GM19372 (cell line): ENCODE results near the gene TRAF1.

Experiments used
- ATAC-seq: cut with Tn5 transposase; IDR thresholded peaks from one replicate; pipeline ENCODE4 v1.9.1; 2021; ENCODE audit warnings: mild to moderate bottlenecking, low read depth, moderate library complexity; ENCODE audit not compliant: unreplicated experiment

The TRAF1 gene

DNA sequence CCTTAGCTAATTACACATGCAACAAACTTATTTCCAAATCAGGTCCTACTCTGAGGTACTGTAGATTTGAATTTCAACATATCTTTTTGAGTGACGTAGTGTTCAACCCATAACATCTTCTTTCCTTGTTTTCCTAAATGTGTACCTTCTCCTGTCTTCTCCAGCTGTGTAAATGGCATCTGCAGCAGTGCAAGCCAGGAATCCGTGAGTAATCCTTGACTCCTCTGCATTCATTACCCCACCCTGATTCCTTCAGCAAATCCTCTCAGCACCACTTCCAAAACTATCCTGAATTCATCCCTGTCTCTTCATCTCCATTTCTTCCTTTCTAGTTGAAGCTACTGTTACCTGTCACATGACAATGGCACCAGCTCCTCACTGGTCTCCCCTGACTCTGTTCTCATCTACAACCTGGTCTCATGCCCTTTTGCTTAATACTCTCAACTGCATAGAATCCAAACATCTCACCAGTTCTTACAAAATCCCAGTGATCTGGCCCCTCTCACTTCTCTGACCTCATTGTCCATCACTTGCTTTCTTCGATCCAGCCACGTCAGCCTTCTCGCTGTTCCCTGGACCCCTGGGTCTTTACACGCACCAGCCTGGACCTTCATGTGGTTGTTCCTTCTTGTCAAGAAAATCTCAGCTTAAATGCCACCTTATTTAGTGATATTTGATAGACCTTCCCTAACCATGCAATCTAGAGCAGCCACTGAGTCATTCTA is 14.6 kb upstream of the TRAF1 start:
- no peak for ATAC-seq

- ATAC-seq, result no peak
Observed at GRCh38 chr9:120940573-120940972, 14.0 kb upstream of the TRAF1 start.

GRCh38 chr9:120938851-120939250 is 12.3 kb upstream of the TRAF1 start:
- no peak for ATAC-seq

- no peak for ATAC-seq
Observed at GRCh38 chr9:120937596-120937995, 11.0 kb upstream of the TRAF1 start.

DNA sequence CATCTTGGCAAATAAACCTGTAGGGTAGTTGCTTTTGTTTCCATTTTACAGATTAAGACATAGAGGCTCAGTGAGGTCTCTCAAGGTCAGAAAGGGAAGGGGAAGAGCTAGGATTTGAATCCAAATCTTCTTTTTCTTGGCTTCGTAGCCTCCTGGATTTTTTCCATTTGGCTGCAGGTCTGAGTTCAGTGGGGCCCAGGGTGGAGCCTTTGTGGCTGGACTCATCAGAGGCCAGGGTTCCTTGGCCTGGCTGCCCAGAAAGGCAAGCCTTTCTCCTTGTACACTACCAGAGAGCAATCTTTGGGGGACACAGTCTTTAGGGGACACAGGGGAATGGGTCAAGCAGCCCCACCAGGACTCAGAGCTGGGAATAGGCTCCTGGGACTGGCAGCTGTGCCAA is 10.5 kb upstream of the TRAF1 start:
- ATAC-seq, result no peak

DNA sequence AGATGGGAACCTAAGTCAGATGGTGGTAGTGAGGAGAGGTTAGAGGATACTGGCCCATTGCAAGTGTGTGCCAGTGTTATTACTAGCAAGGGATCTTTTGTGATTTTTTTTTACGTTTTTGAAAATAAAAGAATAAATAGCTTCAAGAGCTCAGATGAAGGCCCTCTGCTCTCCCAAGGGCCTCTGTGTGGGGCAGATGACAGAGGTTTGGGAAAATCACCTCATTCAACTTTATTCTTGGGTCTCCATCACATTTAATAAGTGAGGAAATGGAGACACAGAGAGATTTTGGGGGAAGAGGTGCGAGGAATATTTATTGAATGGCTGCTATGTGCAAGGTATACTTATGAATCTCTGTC is 10.1 kb upstream of the TRAF1 start:
- no peak for ATAC-seq

DNA sequence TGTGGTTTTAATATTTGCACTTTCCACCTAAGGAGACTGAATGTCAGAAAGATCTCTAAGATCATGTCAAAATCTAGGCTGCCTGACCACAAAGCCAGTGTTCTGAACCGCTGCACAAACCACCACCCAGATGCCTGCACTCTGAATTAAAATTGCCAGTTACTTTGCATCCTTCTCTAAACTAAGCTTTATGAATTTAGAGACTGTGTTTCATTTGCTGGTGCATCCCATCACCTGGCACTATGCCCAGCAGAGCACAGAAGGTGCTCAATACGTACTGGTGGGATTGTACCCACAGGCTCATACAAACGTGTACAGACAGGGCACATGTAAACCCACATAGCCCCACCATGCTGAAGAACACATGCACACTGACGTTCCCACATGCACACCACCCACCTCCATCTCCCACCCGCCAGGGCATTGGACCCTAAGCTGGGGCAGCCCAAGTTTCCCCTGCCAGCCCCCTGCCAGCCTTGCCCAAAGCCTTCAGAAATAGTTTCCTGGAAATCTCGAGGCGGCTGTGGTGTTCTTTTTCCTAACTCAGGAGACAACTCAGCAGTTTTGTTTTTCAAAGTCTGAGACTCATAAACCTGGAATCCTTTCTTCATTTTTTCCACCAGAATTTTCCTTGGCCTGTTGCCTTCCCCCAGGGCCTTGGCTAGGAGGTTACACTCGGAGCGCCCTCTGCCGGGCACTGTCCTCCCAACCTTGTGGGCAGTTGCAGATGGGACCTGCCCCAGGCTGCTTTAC is 9.6 kb upstream of the TRAF1 start:
- ATAC-seq, result no peak

- no peak for ATAC-seq
Observed at GRCh38 chr9:120935383-120935857, 8.8 kb upstream of the TRAF1 start.

- no peak for ATAC-seq
Observed at GRCh38 chr9:120934281-120934680, 7.7 kb upstream of the TRAF1 start.

- no peak for ATAC-seq
Observed at GRCh38 chr9:120933310-120934055, 6.9 kb upstream of the TRAF1 start.

DNA sequence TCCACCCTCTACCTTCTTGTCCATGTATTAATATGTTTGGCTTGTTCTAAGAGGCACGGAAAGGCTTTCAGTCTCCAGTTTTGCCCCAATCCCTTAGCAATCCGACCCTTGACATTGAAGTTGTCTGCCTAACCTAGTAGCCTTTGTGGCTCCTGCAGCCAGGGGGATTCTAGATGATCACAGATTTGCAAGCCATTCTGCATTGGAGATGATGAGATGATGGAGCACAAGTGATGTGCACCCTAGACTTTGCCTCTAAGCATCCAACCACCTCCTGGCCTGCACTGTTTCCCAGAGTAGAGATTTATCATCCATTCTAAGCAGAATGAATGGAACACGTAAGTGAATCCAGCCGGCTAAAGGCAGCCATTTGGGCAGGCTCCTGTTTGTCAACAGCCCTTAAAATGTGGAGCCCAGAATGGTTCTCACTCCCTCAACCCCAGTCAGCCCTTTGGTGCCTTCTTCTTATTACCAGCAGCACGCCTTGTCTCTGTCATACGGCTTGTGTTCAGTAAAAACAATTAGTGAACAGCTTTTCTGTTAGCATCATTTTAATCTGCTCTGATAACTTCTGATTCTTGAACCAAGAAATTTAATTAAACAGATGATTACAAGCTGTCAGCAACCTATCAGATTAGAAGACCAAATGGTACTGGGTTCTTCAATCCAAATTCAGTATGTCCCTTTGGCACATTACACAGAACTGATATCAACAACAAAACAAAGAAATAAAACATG is 5.7 kb upstream of the TRAF1 start:
- ATAC-seq, result no peak

DNA sequence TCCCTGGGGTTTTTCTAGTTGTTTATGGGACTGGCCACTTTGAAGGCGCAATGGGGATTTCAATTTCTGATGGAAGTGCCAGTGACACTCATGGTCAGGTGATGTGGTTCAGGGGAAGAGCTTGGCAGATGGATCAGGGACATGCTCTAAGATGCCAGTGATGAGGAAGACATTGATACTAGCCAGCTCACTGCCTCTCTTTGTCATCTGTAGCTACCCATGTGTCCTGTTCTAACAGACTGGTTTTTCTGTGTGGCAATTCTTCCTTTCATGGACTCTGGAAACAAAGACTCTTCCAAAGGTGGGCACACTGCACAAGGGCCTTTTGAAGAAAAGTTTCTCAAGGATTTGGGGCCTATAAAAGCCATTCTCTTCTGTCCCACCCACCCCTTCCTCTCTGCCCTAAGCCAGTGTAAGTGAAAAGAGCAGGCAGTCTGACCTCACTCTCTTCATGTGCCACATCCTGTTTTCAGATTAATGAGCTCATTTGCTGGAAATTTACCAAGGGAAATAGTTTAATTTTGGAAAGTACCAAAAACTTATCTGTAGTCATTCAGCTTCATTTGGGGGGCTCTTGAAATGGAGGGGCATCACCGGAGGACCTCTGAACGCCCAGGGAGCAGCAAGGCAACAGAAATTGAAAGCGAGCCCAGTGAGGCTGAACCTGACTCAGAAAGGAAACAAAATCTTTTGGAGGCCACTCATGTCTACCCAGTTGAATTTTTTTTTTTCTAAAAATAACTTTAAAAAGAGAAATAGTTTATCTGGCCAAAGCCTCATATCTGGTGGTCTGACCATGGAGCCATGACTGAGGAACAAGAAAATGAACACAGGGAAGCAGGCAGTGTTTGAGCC is 4.9 kb upstream of the TRAF1 start:
- peak; percentile 49 for ATAC-seq

GRCh38 chr9:120929229-120929791 is 2.7 kb upstream of the TRAF1 start:
- ATAC-seq, result no peak

- peak; percentile 38 for ATAC-seq
Observed at GRCh38 chr9:120928483-120929228, 2.1 kb upstream of the TRAF1 start.

DNA sequence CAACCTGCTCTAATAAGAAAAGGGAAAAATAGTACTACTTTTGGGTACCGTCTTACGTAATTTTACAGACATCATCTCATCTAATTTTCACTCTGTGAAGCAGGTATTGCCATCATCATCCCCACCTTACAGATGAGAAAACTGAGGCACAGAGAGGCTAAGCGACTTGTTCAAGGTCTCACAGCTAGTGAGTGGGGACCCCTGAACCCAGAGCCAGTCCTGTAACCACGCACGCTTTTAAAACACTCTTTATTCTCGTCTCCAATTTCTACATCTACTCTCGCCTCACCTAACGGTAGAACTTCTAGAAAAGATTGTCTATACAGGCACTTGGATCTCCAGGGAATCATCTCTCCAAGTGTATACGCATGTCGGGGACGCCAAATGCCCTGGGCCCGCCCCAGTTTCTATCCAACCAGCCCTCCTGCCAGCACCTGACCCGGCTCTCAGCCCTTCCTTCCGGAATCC is 1.5 kb upstream of the TRAF1 start:
- no peak for ATAC-seq

DNA sequence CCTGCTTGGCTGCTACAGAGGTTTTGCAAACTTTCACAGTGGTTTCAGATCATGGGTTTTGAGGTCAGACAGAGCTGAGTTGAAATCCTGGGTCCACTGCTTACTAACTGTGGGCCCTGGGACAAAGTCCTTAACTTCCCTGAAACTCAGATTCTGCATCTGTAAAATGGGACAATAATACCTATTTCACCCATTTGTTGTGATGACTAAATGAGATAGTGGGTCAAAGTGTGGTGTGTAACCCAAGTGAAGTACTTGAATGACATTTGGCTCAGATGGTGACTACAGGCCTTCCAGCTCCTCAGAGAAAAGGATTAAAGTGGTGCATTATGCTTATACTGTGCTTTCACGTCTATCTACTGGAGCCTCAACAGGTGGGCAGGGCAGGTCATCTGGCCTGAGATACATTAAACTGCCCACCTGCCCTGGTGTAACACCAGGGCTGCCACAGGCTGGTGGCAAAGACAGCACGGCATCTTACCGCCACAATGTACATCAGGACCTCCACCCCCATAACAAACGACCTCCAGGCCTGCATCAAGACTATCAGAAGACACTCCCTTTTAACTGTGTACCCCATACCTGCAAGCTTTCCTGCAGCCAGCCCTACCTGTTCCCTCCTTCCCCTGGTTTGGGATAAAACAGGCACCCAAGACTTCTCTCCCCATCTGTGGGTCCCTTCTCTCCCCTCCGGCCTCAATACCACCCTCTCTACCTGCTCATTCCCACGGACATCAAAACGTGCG is 846 bp upstream of the TRAF1 start:
- ATAC-seq, result no peak

DNA sequence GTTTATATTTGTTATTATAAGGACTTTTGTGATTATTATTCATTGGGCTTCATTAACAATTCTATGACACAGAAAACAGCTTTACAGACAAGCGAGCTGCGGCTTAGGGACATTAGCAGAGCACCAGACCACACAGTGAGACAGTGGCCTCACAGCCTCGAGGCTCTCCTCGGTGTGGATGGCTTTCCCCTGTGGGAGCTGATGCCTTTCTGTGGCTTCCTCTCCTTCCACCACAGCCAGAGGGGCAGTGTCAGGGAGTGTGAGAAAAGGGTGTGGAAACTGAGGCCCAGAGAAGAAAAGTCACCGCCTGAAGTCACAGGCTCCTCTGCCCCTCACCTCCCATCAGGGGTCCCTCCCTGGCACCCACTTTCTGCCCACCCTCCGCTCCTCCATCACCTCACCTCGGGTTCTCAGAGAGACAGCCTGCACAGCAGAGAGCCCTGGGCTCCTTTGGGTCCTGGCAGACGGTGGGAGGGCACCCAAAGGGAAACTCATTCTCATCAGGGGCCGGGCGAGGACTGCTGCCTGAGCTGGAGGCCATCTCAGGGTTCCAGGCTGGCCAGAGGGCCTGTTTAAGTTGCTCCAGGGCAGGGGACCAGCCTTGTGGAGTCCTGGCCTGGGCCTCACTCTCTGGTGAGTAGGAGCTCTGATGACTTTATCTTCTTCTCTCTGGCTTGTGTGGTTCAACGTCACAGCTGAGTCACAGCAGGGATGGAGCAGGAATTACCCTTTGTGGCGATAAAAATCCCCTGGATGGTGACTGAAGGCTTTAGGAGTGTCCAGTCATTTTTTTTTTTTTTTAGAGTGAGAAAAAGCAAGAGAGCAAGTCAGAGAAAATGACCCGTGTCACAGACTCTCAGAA is 830 bp downstream of the TRAF1 start:
- ATAC-seq, result peak; percentile 37
